ENCODE results near the gene SSBP3.
"Not testable (repeated sequence)": the region's sequence is repeated elsewhere in the genome, so short reads cannot be mapped to it uniquely, and the experiment has no call there.

Gene SSBP3

DNA sequence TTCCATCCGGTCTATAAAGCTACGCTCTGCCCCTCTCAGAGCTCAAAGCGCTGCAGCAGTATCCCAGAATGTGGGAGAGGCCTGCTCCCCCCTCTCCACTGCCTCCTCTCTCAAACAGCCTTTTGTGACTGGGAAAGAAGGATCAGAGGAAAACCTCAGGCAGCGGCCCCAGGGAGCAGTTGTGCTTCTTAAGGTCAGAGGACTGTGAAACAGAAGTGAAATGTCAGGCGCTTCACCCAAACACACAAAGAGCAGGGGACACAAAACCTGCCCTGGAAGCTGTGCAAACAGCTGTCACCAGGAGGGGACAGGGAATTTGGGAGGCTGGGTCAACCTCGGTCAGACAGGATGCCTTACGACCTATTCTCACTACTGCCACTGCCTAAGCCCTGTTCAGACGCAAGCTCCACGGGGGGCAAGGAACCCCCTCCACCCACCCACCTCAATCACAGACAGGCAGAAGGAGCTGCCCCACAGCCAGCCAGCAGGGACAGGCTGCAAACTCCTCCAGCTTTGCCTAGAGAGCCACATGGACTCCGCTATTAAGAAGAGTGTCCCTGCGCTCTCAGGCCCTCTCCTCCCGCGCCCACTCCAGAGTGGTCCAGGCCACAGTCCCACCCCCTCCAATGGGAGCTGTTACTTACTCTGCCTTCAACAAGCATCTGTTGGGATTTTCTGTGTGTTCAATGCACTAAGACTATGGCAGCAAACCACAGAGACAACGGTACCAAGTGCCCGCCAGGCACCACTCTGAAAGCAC, 14.6 kb downstream of the SSBP3 start:
- DNase-seq, result no peak

DNA sequence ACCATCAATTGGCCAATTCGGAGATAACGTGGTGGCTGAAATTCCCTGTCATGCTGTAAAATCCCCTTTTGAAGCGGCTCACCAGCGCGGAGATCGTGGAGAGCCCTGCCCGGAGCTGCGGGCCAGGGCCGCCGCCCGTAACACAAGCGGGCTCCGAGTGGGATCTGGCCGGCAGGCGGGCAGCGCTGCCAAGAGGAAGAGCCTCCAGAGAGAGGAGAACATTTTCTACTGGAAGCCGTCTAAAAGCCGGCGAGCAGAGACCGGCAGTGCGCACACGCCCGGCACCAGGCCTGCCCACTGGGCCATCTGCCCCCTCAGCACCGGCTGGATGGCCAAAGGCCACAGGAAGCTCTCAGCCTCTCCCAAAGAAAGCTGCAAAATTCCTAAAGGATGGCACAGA, 15.5 kb downstream of the SSBP3 start:
- DNase-seq, result no peak

DNA sequence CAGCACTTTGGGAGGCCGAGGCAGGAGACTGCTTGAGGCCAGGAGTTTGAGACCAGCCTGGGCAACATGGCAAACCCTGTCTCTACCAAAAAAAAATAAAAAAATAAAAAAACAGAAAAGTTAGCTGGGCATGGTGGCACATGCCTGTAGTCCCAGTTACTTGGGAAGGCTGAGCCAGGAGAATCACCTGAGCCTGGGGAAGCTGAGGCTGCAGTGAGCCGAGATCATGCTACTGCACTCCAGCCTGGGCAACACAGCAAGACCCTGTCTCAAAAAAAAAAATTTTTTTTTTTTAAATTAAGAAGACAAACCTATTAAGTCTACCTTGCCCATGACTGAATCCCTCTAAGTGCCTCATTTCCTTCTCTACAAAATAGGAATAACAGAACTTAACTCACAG, 16.6 kb downstream of the SSBP3 start:
- DNase-seq, result not testable (repeated sequence)

DNA sequence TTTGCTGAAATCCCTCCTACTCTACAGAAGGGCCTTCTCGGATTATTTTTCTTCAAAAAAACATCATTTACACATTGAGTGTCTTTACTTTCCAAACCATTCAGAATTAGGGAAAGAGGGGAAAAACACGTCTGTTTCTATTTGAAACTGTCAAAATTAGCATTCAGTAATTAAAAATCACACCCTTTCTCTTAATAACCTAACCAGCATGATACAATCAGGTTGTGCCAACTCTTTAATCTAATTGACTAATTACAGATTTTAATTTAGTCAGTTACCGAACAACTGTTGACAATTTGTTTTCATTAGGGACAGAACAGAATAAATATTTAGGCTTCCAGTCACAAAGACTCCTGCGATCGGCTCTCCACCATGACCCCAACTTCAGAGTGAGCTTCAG, 18.8 kb downstream of the SSBP3 start:
- DNase-seq, result no peak

DNA sequence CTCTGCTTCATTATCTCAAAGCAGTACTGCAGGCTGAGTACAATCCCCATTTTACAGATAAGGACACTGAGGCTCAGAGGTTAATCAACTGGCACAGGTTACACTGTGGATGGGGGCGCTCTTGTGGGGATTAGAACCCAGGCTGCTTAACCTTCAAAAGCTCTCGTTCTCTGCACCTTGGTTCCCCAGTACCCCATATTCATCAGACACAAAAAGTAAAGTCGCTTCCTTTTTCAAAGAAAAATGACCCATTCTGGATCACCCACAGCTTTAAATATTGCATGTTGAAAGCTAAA, 20.5 kb downstream of the SSBP3 start:
- no peak for DNase-seq

DNA sequence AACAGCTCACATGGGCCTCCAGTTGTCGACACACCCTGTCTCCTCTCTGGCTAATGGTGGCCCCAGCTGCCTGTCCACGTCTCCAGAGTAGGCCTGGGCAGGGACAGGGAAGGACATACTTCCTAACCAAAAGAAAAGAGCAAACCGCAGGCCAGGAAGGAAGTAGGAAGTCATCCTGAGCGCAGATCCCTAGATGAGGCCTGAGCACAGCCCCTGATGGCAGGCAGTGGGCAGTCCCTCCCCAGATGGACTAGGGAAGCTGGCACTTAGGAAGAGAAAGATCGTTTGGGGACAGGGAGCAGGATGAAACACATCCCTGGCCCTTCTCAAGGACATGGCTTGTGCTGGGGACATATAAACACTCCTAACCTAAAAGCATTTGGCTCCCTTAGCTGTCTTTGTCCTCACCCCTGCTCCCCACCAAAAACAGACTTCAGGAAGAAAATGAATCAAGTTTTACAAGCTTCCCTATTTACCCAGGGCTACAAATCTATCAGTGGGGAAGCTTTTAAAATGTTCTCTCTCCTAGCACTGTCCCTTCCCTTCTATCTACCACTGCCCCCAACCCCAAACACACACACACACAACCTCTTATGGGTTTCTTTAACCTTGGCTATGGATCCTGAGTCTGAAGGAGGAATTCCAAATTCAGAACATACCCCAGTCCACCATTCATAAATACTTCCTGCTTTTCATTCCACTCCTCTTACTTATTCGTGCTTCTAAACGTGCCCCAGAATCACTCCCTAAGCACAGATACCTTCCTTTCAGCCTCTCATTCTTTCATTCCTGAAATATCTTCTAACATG, 21.1 kb downstream of the SSBP3 start:
- DNase-seq, result no peak

DNA sequence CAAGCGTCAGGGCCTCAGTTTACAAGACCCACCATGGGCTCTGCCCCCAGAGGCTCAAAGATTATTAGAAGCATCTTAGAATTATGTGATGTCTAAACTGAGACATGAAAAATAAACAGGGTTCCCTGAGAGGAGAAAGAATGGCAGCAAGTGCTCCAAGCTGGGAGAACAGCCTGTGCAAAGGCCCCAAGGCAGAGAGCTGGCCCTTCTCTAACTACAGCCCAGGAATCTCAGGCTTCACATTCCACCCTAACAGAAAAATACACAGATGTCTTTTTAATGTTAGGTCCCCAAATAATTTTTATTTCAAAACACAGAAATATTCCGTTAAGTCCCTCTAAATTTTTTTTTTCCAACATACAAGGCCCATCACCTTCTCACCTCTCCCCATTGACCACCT, 21.7 kb downstream of the SSBP3 start:
- DNase-seq, result no peak

DNA sequence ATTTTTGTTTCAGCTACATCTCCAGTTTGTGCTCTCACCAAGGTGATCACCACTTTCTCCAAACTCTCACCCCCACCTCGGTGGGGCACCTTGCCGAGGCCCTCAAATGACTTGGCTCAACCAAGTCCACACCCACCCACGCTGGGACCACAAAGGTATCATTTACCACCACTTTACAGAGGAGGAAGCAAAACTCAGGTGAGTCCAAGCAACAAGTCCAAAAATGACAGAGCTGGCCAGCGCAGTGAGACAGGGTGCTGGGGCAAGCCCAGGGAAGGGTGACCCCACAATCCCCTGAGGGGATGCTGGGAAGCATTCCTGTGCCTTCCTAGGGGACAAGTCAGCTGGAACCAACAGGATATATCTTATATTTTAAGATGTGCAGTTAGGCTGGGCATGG, 24.7 kb downstream of the SSBP3 start:
- DNase-seq, result no peak

DNA sequence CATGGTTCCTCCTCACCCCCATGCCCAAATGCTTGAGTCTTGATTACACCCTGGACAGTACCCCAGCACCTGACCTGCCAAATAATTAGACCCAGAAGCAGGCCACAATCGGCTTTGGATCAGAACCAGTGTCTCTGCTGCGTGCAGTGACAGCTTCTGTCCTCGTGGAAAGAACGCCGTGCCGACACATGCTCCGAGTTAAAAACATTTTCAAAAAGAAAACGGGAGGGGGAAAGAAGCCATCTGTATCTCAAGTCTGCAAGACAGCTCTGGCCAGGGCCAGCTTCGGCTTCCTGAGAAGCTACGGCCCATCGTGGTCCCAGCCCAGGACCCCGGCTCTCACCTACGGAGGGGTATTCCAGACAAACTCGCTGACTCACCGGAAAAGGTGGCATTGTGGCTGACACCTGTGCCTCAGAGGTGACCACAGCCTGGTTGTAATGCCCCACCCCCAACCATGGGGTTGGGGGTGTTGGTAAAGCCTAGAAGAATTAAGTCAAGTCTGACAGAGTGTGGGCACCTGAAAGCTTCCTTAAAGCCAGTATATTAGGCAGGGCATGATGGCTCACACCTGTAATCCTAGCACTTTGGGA, 25.8 kb downstream of the SSBP3 start:
- no peak for DNase-seq

DNA sequence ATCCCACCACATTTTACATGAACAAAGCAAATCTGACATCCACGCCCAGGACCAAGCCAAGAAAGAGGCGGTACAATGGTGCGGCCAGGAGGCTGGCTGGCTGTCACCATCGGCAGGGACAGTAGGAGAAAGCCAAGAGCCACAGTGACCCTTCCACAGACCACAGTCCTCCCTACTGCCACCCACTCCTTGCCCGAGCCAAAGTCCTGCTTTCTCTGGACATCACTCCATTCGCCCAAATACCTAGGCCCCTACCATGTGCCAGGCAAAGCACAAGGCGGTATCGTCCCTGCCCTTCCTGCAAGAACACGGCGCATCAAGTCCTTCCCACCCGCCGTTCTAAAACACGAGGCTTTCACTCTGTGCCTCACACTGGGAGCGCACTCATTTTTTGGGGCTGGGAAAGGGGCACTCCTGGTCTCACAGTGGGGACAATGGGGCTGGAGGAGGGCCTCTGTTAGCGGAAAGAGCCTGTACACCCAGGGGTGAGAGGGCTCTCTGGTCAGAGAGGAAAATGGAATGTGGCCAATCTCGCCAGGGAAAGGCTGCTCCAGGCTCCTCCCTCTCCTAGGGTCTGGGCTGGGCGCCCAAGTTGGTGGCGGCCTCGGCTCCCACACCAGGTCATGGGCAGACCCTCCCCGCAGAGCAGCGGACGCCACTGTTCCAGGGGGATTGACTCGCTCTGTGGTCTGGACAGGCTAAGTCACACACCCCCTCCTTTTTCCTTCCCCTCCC, 26.5 kb downstream of the SSBP3 start:
- no peak for DNase-seq

DNA sequence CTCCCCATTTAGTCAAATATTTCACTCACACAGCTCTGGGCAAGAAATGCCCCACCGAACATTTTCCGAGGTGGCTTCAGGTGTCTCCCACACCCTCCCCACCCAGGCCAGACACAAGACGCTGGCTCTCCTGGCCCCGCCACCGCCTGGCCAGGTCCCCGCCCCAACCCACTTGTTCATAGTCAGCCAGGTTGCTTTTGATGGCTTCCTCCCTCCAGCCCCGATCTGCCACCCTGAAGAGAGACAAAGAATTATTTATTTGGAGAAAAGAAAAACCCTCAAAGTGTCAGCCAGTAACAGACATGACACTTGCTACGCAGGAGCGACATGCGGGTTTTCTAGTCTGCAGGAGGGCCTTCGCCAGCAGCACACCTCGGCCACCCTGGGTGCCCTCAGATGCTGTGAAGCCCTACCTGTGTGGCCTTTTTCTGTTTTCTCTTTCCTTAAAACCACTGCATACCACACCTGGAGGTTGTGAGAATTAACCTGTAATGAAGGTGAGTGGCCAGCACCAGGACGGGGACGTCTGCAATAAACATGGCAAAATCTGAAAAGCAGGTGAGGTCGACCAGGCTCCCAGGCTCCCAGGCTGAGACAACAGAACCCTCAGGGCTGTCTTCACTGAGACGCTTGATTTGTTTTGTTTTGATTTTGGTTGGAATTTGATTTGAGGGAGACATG, 27.2 kb downstream of the SSBP3 start:
- DNase-seq, result no peak

DNA sequence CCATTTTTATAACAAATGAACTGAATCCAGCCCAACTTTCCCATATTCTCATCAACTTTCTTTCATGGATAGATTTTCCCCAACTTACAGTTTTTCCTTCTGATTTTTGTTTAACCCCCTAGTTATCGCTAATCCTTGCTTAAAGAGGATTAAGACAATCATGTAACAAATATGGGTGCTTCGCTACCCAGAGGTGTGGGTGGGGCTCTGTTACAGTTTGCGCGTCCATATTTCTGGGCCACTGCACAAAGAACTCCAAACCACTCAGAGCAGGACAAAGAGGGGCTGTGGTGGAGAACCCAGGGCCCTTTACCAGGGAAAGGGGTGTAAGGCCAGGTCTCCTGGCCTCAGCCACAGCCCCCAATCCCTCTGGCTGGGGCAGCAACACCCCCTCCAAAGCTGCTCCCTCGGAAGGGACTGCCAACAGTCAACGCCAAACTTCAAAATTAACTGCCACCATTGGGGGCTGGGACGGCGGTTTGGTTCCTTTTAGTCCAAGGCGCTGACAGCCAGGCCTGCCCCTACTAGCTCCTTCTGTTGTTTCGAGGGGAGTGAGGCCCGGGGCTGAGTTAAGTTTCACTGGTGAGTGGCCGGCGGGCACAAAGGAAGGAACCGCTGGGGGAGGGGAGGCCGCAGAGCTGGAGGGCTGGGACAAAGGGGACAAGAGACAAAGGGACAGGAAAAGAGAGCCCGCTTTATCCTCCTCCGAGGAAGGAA, 27.9 kb downstream of the SSBP3 start:
- DNase-seq, result no peak

DNA sequence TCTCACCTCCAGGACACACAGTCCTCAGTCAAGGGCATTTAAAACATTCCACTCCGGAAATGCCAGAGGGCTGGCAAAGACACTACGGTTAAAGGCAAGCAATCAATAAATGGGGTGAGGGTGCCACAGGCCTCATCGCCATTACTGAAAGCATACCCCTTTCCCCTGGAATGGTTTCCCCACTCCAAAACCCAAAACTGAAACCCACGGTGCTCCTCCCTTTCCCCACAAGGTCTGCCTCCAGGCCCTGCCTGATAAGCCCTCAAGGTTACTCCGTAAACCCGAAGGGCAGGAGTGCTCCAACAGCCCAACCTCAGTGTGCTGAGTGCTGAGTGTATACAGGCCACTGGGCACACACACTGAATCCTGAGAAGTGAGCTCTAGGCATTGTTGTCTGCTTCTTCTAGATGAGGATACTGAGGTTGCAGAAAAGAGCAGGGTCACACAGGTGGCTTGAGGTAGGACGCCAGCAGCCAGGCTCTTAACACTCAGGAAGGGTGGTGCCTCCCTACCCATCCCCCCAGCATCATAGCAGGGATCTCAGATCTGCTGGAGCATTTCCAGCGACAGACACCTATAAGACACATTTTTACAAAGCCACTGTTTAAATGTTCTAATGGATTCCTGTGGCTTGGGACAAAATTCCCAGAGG, 29.0 kb downstream of the SSBP3 start:
- no peak for DNase-seq

DNA sequence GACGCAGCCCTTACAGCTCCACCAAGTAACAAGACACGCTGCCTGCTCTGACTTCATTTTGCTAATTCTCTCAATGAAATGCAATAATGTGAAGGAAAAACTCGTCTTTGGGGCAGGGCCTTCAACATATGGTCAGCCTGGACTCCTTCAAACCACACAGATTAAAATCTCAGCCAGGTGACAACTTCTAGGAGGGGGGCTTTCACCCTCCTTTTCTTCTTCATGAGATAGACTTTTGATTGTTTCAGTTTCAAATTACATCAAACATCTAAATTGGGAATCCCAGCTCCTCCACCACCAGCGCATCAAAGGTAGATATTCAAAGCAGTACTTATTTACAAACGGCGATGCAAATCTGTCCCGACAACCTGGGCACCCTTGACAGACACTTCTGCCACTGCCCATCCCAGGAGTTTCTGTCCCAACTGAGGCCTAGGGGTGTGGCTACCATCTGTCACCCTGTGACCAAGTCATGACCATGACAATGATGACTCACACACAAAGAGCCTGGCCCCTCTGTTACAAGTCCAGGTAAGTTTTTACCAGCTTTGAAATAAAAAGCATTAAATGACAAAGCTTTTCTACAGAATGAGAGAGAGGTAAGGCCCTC, 29.7 kb downstream of the SSBP3 start:
- no peak for DNase-seq

DNA sequence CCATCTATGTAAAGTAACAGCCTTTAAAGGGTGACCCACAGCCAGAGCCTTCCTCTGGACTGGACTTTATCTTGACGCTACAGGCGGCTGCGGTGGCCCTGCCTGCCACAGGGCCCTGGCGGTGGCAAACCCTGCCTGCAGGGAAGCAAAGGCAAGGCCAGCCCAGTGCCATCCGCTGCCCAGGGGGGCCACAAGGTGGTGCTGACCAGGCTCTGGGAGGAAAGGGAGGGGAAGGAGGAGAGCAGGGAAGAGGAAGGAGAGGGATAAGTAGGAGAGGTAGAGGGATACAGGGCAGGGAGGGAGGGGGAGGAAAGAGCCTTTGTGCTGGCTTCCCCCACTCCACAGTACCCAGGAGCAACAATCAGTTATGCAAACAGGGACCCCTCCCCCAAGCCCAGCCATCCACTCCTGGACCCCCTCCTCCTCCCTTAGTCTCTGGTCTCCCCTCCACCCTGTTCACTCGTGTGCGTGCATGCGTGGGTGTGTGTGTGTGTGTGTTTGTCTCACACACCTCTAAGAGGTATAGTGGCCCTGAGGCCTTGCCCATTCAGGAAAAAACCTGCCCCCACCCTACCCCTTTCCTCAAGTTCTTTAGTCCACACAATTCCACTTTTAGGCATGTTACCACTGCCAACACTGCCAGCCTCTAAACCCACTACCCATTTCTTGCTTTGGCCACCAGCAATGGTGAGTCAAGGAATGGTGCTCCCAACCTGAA, 30.3 kb downstream of the SSBP3 start:
- no peak for DNase-seq

DNA sequence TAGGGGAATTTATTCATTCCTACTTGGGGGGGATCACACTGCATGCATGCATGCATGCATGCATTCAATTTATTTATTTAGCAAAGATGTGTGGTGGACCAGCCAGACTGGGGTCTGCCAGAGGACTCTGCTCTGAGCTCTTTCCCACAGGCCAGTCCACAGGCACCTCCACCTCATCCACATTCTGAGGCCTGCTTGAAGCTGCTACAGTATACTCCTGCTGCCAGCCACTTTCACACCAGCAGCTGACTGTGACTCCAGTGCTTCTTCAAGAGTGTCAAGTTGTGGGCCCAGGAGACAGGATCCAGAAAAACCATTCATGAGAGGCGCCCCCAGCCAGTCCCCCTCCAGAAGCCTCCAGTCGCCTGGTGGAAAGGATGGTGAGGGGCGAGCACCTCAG, 30.9 kb downstream of the SSBP3 start:
- no peak for DNase-seq

DNA sequence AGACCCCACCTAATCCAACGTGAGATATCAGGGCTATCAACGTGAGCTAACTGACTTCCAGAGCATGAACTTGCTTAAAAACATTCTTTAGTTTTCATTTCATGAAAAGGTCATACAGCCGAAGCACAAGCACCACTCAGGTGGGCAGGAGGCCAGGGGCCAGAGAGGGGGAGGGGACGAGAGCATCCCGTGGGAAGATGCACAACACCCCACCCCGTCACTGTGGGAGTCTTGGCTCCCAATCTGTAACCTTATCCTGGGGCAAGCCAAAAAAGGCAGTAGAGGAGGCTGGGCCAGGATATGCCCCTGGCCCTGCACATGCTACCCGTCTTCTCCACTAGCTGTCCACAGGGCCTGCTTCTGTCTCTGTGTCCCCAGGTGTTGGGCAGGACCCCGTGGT, 31.4 kb downstream of the SSBP3 start:
- no peak for DNase-seq

DNA sequence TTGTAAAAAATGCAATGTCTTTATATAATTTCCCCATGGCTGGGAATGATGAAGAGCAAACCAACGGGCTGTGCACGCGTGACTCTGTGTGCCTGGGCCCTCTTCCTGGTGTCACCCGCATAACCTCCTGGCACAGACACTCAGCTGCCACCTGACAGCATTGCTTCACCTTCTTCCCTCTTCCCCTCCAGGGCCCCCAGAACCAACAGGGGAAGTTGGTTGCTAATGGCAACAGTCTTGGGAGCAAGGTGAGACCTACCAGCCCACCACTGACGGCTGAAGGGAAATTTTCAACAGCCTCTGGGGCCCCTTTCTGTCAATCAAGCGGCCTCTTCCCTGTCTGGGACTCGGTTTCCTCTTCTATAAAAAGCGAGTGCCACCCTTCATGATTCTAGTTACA, 33.2 kb downstream of the SSBP3 start:
- no peak for DNase-seq

DNA sequence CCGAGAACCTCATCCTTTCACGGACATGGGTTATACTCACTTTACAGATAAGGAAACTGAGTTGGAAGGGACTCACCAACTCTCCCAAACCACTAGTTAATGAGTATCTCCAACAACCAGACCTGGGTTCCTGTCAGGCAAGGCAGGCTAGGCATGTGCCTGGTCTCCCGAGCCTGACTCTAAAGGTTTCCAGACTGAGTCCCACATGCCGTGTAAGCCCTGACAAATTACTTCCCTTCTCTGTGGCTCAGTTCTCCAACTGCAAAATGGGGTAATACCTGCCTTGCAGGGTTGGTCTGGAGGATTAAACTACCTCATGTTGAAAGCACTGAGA, 34.3 kb downstream of the SSBP3 start:
- no peak for DNase-seq

DNA sequence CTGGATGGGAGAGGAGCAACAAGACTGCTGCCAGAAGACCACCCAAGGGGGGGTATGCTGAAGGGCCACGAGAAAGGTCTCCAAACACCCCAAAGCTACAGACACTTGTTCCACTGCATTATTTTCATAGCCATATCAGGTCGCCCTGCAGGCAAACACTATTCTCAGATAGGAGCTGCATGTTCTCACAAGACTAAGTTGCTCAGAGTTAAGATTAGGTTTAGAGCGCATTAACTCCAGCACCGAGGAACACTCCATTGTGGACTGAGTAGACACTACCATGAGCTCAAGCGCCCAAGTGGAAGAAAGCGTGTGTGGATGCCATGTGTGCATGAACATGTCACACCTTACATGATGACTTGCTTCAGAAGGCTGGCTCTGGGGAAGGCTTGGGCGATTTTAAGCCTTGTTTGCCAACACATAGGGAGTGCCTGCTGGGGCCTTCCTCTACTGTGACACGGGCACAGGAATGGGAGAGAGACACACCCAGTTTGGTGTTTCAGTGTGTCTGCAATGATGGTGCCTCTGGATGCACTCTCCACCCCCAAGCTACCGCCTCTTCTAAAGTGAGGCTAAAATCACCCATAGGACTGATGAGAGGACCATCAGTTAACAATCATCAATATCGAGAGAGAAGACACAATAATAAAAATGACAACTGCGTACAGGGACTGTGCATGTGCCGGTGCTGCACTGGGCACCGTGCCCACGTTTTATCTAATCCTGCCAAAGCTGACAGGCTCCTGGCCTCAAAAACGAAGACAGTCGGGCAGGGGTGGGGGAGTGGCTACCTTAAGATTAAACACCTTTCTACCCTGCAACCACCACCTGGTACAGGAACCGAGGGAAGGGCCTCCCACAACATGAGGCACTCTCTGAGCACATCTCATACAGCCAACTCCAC, 34.9 kb downstream of the SSBP3 start:
- DNase-seq, result no peak
